ENCODE data around the gene KLC1. TPM values are rescaled to one million over a fixed set of nuclear protein-coding genes. Genes with fewer than 3 reads are reported as not detected.

The KLC1 gene
- total and polyA plus RNA-seq, 8 donors: 56.5 to 522 (median 123) TPM

DNA sequence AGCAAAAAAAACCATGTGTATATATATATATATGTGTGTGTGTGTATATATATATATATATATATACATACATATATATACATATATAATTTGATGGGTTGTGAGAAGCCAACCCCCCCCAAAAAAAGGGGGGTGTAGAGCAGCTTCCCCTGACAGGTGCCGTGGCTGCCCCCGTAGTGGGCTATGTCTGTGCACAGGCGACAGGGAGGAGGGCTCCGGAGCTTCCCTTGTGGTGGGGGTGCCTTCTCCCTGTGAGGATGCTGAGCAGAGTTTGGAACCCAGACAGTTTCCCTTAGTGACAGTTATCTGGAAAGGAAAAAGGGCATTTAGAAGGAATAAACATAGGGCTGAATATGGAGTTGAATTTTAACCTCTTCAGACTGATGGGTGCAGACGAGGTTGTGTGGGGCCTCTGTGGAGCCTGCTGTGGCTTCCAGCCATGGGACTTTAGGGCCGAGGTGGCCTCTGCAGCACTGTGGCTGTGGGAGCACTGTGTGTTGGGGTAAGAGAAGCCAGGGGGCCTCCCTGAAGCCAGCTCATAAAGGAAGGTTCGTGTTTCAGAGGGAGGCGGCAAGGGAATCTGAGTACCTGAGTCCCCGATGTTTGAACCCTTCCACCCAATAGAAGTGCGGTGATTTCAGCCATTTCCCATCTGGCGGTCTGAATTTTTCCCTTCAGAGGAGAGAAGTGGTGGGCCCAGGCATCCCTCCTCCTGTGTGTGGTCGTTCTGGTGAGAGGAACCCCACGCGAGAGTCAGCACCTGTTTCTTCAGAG lies 66.5 kb downstream of the KLC1 start:
- Histone ChIP-seq H3K27me3 (no peaks in the 10 kb centered on the region), H3K27ac (peak overlapping the region in 4 of 5 donors; percentile 32 to 71 (median 56)), H3K36me3 (peaks cover 42 to 77% (median 74%) of the 10 kb centered on the region in 4 donors), H3K4me3 (no peak overlapping the region), H3K4me1 (peaks cover 44 to 68% (median 59%) of the 10 kb centered on the region in 4 donors), H3K9me3 (no peaks in the 10 kb centered on the region)
- 60 to 73% (median 68%) methylated on average over 14 of the region's 14 CpGs for WGBS, 5 donors
- TF ChIP-seq, protein P1, sequence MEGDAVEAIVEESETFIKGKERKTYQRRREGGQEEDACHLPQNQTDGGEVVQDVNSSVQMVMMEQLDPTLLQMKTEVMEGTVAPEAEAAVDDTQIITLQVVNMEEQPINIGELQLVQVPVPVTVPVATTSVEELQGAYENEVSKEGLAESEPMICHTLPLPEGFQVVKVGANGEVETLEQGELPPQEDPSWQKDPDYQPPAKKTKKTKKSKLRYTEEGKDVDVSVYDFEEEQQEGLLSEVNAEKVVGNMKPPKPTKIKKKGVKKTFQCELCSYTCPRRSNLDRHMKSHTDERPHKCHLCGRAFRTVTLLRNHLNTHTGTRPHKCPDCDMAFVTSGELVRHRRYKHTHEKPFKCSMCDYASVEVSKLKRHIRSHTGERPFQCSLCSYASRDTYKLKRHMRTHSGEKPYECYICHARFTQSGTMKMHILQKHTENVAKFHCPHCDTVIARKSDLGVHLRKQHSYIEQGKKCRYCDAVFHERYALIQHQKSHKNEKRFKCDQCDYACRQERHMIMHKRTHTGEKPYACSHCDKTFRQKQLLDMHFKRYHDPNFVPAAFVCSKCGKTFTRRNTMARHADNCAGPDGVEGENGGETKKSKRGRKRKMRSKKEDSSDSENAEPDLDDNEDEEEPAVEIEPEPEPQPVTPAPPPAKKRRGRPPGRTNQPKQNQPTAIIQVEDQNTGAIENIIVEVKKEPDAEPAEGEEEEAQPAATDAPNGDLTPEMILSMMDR (IDR thresholded peaks at IDR 0.05): no peak
- TF ChIP-seq EP300 (IDR thresholded peaks at IDR 0.05) (no peak), POLR2AphosphoS5 (IDR thresholded peaks at IDR 0.05) (no peak), POLR2A (IDR thresholded peaks at IDR 0.05) (no peak)
- DNase-seq: no peak
- intact Hi-C loops (cut with DNase I; ENCODE audit: low total_unique reads): no loop called here

GRCh38 chr14:103696070-103696402 lies 67.0 kb downstream of the KLC1 start:
- intact Hi-C loops (cut with DNase I; ENCODE audit: low total_unique reads): no loop called here
- H3K27me3 ChIP-seq: no peaks in the 10 kb centered on the region
- no peaks in the 10 kb centered on the region for H3K9me3 ChIP-seq
- DNase-seq: peak in 1 of 2 donors; percentile 42
- TF ChIP-seq POLR2A (IDR thresholded peaks at IDR 0.05): no peak
- no peak for TF ChIP-seq POLR2AphosphoS5 (IDR thresholded peaks at IDR 0.05)
- TF ChIP-seq, protein P1 (IDR thresholded peaks at IDR 0.05): no peak
- TF ChIP-seq EP300 (IDR thresholded peaks at IDR 0.05): no peak
- H3K4me3 ChIP-seq: no peak overlapping the region
- peak overlapping the region in 4 of 5 donors; percentile 42 to 71 (median 68) for H3K27ac ChIP-seq
- peaks cover 44 to 81% (median 74%) of the 10 kb centered on the region in 4 donors for H3K36me3 ChIP-seq
- WGBS, 5 donors: 49 to 60% (median 57%) methylated on average over 9 to 13 of the region's 13 CpGs
- peaks cover 44 to 71% (median 59%) of the 10 kb centered on the region in 4 donors for H3K4me1 ChIP-seq

DNA sequence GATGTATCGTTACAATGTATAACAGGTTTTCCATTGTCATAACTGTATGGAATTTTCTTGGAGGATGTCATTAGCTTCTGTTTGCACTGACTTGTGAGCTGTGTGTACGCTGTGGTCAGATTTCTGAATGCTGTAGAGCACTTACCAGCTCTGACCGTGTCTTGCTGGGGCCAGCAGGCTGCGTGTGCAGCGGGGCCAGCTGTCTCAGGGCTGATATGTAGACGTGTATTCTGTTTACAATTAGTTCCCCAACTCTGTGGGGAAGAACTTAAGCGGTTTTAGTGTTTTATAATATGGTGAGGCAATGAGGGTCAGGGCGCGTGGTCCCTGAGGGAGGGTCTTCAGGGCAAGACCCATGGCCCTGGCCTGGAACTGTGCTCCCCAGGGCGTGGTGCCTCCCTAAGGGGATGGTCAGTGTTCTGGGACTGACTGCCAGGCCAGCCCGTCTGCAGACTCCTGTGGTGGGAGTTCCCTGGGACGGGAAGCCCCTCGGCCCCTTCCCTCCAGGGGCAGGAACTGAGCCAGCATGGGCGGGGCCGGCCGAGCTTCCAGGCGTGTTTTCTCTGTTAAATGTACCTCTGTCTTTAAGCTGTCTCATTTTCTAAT lies 67.6 kb downstream of the KLC1 start:
- H3K27ac ChIP-seq: peak overlapping the region; percentile 33 to 71 (median 65)
- TF ChIP-seq POLR2AphosphoS5 (IDR thresholded peaks at IDR 0.05) (peak in 2 of 3 donors; percentile 1 to 6), POLR2A (IDR thresholded peaks at IDR 0.05) (no peak)
- no peaks in the 10 kb centered on the region for H3K27me3 ChIP-seq
- H3K4me1 ChIP-seq: peaks cover 44 to 71% (median 59%) of the 10 kb centered on the region in 4 donors
- no peaks in the 10 kb centered on the region for H3K9me3 ChIP-seq
- no peak overlapping the region for H3K4me3 ChIP-seq
- WGBS, 5 donors: 23 to 43% (median 33%) methylated on average over 16 to 17 of the region's 17 CpGs
- intact Hi-C loops (cut with DNase I; ENCODE audit: low total_unique reads): no loop called here
- peaks cover 39 to 81% (median 76%) of the 10 kb centered on the region in 4 donors for H3K36me3 ChIP-seq
- peak in 1 of 2 donors; percentile 84 for DNase-seq

DNA sequence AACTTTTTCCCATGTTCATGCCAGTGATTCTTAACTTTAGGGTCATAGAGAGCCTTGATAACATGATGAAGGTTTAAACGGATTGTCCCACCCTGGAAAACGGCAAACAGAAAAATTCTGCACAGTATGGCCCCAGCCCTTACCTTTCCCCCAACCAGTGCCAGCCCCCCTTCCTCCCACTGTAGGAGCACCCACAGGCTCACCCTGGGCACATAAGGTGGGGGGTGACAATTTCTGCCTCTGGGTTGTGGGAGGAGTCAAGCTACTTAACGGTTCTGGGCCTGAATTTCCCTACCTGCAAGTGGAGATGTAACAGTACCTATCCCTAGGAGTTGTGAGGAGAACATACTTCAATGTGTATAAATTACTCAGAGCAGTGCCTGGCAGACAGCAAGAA lies 68.2 kb downstream of the KLC1 start:
- Histone ChIP-seq H3K9me3 (no peaks in the 10 kb centered on the region), H3K27me3 (no peaks in the 10 kb centered on the region), H3K4me1 (peaks cover 44 to 71% (median 59%) of the 10 kb centered on the region in 4 donors), H3K27ac (peak overlapping the region in 3 of 5 donors; percentile 65 to 71 (median 70)), H3K4me3 (no peak overlapping the region), H3K36me3 (peaks cover 39 to 81% (median 76%) of the 10 kb centered on the region in 4 donors)
- TF ChIP-seq POLR2AphosphoS5 (IDR thresholded peaks at IDR 0.05): no peak
- TF ChIP-seq EP300 (IDR thresholded peaks at IDR 0.05): no peak
- TF ChIP-seq, protein P1 (IDR thresholded peaks at IDR 0.05): no peak
- no peak for TF ChIP-seq POLR2A (IDR thresholded peaks at IDR 0.05)
- intact Hi-C loops (cut with DNase I; ENCODE audit: low total_unique reads): no loop called here
- 27 to 39% (median 33%) methylated on average over 3 of the region's 3 CpGs for WGBS, 5 donors
- no peak for DNase-seq
